ENCODE measurements around the gene STAT5B. TPM values are rescaled to one million over a fixed set of nuclear protein-coding genes. Genes with fewer than 3 reads are reported as not detected.

Gene STAT5B
- 42.9 and 46.2 TPM in 2 replicates for total RNA-seq (2021)
- long read RNA-seq, full-length matches to known transcripts = 3 of 21 reads
- long read RNA-seq, partial matches to known transcripts = 12 of 21 reads
- long read RNA-seq, other reads (novel, unspliced or antisense) = 6 of 21 reads

DNA sequence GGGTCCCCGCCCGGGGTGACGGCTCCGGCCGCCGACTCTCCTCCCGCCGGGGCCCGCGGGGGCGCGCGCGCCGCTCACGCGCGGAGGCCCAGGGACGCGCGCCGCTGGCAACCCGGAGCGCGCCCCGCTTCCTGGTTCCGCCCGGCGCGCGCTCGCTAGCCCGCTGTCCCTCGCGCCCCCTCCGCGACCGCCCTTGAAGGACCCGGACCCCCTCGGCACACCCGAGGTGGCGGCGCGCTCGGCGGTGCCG lies at the start of gene STAT5B:
Gene STAT5B, minus strand, starts transcription at position 33 of the 250 bp plus-strand sequence. CDS start 44,264 bp downstream, outside the sequence.
- H3K23me2 ChIP-seq (ENCODE audit: insufficient read length, low read depth, low read length, poor library complexity, severe bottlenecking) = peaks cover 12% of the 10 kb centered on the region
- H3K9me3 ChIP-seq (ENCODE audit: control insufficient read depth, low read depth, low read length) = no peaks in the 10 kb centered on the region
- H2AK5ac ChIP-seq (ENCODE audit: insufficient read length, low read length) = no peak within 1 kb of the TSS
- H3K36me3 Mint-ChIP-seq (ENCODE audit: insufficient read depth in 1 of 3, low read depth in 3 of 3) = no peaks in the 10 kb centered on the region; a peak in 2 of 7 replicates
- H3K4ac ChIP-seq (ENCODE audit: low read depth, low read length) = no peak within 1 kb of the TSS; the same call in 1 of the 2 replicates
- peak within 1 kb of the TSS; percentile 68 for H3K18ac ChIP-seq (ENCODE audit: insufficient read length, low read depth, low read length)
- H3K79me1 ChIP-seq (ENCODE audit: insufficient read depth, low read depth, low read length, poor library complexity, severe bottlenecking) = no peaks in the 10 kb centered on the region
- H3K56ac ChIP-seq (ENCODE audit: insufficient read length, low read depth, low read length) = no peak within 1 kb of the TSS
- H3K4me1 Mint-ChIP-seq = peaks cover 46 to 50% of the 10 kb centered on the region in 2 experiments
- WGBS (ENCODE audit: extremely low coverage, insufficient read length, low lambda C conversion rate) = no CpG with 5 or more reads among the region's 47 CpGs
- H3T11ph ChIP-seq (ENCODE audit: low read length) = no peak within 1 kb of the TSS
- no peak within 1 kb of the TSS for H3K27ac ChIP-seq (ENCODE audit: insufficient read length, low read depth, low read length)
- peak; percentile 66 for DNase-seq
- peaks cover 4% of the 10 kb centered on the region; the same call in 1 of the 2 replicates for H3K79me2 ChIP-seq (ENCODE audit: insufficient read depth, low read length)
- no peak within 1 kb of the TSS for H4K91ac ChIP-seq (ENCODE audit: insufficient read length, low read depth, low read length)
- no peak within 1 kb of the TSS for H2BK20ac ChIP-seq (ENCODE audit: low read depth, low read length, poor library complexity, severe bottlenecking)
- H3K4me3 Mint-ChIP-seq = peak within 1 kb of the TSS; percentile 90 to 94
- H4K20me1 ChIP-seq (ENCODE audit: control insufficient read depth, insufficient read depth, insufficient read length) = no peaks in the 10 kb centered on the region
- TF ChIP-seq, protein P1, sequence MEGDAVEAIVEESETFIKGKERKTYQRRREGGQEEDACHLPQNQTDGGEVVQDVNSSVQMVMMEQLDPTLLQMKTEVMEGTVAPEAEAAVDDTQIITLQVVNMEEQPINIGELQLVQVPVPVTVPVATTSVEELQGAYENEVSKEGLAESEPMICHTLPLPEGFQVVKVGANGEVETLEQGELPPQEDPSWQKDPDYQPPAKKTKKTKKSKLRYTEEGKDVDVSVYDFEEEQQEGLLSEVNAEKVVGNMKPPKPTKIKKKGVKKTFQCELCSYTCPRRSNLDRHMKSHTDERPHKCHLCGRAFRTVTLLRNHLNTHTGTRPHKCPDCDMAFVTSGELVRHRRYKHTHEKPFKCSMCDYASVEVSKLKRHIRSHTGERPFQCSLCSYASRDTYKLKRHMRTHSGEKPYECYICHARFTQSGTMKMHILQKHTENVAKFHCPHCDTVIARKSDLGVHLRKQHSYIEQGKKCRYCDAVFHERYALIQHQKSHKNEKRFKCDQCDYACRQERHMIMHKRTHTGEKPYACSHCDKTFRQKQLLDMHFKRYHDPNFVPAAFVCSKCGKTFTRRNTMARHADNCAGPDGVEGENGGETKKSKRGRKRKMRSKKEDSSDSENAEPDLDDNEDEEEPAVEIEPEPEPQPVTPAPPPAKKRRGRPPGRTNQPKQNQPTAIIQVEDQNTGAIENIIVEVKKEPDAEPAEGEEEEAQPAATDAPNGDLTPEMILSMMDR (conservative IDR thresholded peaks at IDR 0.05) = no peak
- H3K4me2 ChIP-seq (ENCODE audit: insufficient read depth, insufficient read length, low read length) = peak within 1 kb of the TSS; percentile 90
- H2BK12ac ChIP-seq (ENCODE audit: insufficient read length, low read depth, low read length) = no peak within 1 kb of the TSS
- no peaks in the 10 kb centered on the region for H3K27me3 ChIP-seq (ENCODE audit: insufficient read depth, low read length)
- peak within 1 kb of the TSS; percentile 74 for H2BK120ac ChIP-seq (ENCODE audit: low read depth, low read length, poor library complexity, severe bottlenecking)
- H3K14ac ChIP-seq (ENCODE audit: insufficient read depth, low read length) = peak within 1 kb of the TSS; percentile 81
- H3K27me3 Mint-ChIP-seq (ENCODE audit: low read depth) = peaks cover 4% of the 10 kb centered on the region
- no peak within 1 kb of the TSS for H3K23ac ChIP-seq (ENCODE audit: insufficient read length, low read depth, low read length)
- H4K8ac ChIP-seq (replicated peaks; ENCODE audit: insufficient read length, low read depth, low read length) = no peak within 1 kb of the TSS
- H4K5ac ChIP-seq (ENCODE audit: insufficient read length, low read depth, low read length) = no peak within 1 kb of the TSS
- H3K27ac Mint-ChIP-seq = peak within 1 kb of the TSS; percentile 91 to 98 (median 93)
- no peak within 1 kb of the TSS for H2BK15ac ChIP-seq (ENCODE audit: low read depth, low read length)
- peak within 1 kb of the TSS; percentile 71 for H3K9ac ChIP-seq (ENCODE audit: extremely low read depth, insufficient read length, low read length)
- peaks cover 9% of the 10 kb centered on the region for H3K4me1 ChIP-seq (ENCODE audit: insufficient read depth, low read length)
- H3K9me3 Mint-ChIP-seq = no peaks in the 10 kb centered on the region; a peak in 1 of 5 replicates
- H2AFZ ChIP-seq (ENCODE audit: low read length) = no peak within 1 kb of the TSS
- no peak within 1 kb of the TSS for H2BK5ac ChIP-seq (ENCODE audit: insufficient read length, low read length)

All from H9 (cell line).